Measurements from ENCODE around the gene POLR3GL. TPM values are rescaled to one million over a fixed set of nuclear protein-coding genes. Genes with fewer than 3 reads are reported as not detected.
"Not testable (repeated sequence)": the region's sequence is repeated elsewhere in the genome, so short reads cannot be mapped to it uniquely, and the experiment has no call there.

The POLR3GL gene
- polyA plus RNA-seq, 6 donors from 2014 or later = 79.5 to 202 (median 91.7) TPM

GRCh38 chr1:146013559-146013922, 49.1 kb downstream of the POLR3GL start:
- Mint-ChIP-seq H3K4me1 (peaks cover 0 to 5% (median 4%) of the 10 kb centered on the region in 3 donors), H3K27me3 (peaks cover 15 to 30% (median 23%) of the 10 kb centered on the region in 3 donors)

GRCh38 chr1:146016891-146017290, 52.4 kb downstream of the POLR3GL start:
- H3K36me3 Mint-ChIP-seq = no peaks in the 10 kb centered on the region
- H3K9me3 Mint-ChIP-seq = no peaks in the 10 kb centered on the region
- no peak overlapping the region for H3K4me3 Mint-ChIP-seq
- no peak overlapping the region for H3K27ac Mint-ChIP-seq
- H3K27me3 Mint-ChIP-seq = peaks cover 48 to 63% (median 54%) of the 10 kb centered on the region in 3 donors
- no peak for DNase-seq
- ATAC-seq (ENCODE audit: low read depth in 2 of 2) = no peak
- H3K4me1 Mint-ChIP-seq = peaks cover 11 to 16% (median 15%) of the 10 kb centered on the region in 3 donors

More at GRCh38 chr1:146013559-146013922, 49.1 kb downstream of the POLR3GL start:
- no peak overlapping the region for H3K4me3 Mint-ChIP-seq
- no peaks in the 10 kb centered on the region for H3K9me3 Mint-ChIP-seq
- H3K36me3 Mint-ChIP-seq = no peaks in the 10 kb centered on the region
- DNase-seq (no peak), ATAC-seq (ENCODE audit: low read depth in 2 of 2) (no peak)
- peak overlapping the region in 1 of 6 donors; percentile 48 for H3K27ac Mint-ChIP-seq

- DNase-seq = no peak
- Mint-ChIP-seq H3K4me3 (peak overlapping the region in 7 of 8 donors; percentile 5 to 70 (median 51)), H3K36me3 (no peaks in the 10 kb centered on the region), H3K27me3 (peaks cover 49 to 65% (median 63%) of the 10 kb centered on the region in 3 donors), H3K27ac (peak overlapping the region in 1 of 6 donors; percentile 75), H3K9me3 (no peaks in the 10 kb centered on the region), H3K4me1 (peaks cover 9 to 12% (median 11%) of the 10 kb centered on the region in 3 donors)
- peak; percentile 32 for ATAC-seq (ENCODE audit: low read depth in 2 of 2)
Measured at GRCh38 chr1:146019231-146020057, 55.0 kb downstream of the POLR3GL start.

- Mint-ChIP-seq H3K27ac (peak overlapping the region in 1 of 6 donors; percentile 36), H3K9me3 (peaks cover 0 to 1% (median 0%) of the 10 kb centered on the region in 7 donors), H3K36me3 (no peaks in the 10 kb centered on the region), H3K4me3 (peak overlapping the region in 4 of 8 donors; percentile 23 to 69 (median 48)), H3K4me1 (peaks cover 9 to 12% (median 11%) of the 10 kb centered on the region in 3 donors), H3K27me3 (peaks cover 49 to 72% (median 66%) of the 10 kb centered on the region in 3 donors)
- no peak for DNase-seq
- ATAC-seq (ENCODE audit: low read depth in 2 of 2) = no peak
Measured at GRCh38 chr1:146020058-146021049, 55.9 kb downstream of the POLR3GL start.

GRCh38 chr1:146021050-146021445, 56.6 kb downstream of the POLR3GL start:
- ATAC-seq (ENCODE audit: low read depth in 2 of 2) = no peak
- Mint-ChIP-seq H3K27ac (peak overlapping the region in 1 of 6 donors; percentile 36), H3K36me3 (no peaks in the 10 kb centered on the region), H3K27me3 (peaks cover 49 to 72% (median 68%) of the 10 kb centered on the region in 3 donors), H3K4me3 (no peak overlapping the region), H3K9me3 (peaks cover 0 to 1% (median 0%) of the 10 kb centered on the region in 7 donors), H3K4me1 (peaks cover 9 to 12% (median 11%) of the 10 kb centered on the region in 3 donors)
- no peak for DNase-seq

- ATAC-seq (ENCODE audit: low read depth in 2 of 2) (no peak), DNase-seq (no peak)
- H3K4me1 Mint-ChIP-seq = peaks cover 9 to 12% (median 11%) of the 10 kb centered on the region in 3 donors
- peaks cover 54 to 68% (median 64%) of the 10 kb centered on the region in 3 donors for H3K27me3 Mint-ChIP-seq
- H3K36me3 Mint-ChIP-seq = no peaks in the 10 kb centered on the region
- peaks cover 0 to 1% (median 0%) of the 10 kb centered on the region in 7 donors for H3K9me3 Mint-ChIP-seq
- H3K4me3 Mint-ChIP-seq = no peak within 1 kb of the TSS
- H3K27ac Mint-ChIP-seq = peak within 1 kb of the TSS in 1 of 6 donors; percentile 36
Measured at GRCh38 chr1:146021622-146022402, 57.3 kb downstream of the POLR3GL start, which contains the start of gene HJV. Gene HJV, minus strand, starts transcription at chr1:146021735. Its CDS starts 1,504 bp downstream, at chr1:146020231.

GRCh38 chr1:146022403-146023127, 58.1 kb downstream of the POLR3GL start:
- Mint-ChIP-seq H3K27me3 (peaks cover 52 to 66% (median 57%) of the 10 kb centered on the region in 3 donors), H3K4me3 (no peak overlapping the region)
- no peak for ATAC-seq (ENCODE audit: low read depth in 2 of 2)

GRCh38 chr1:146025787-146026495, 61.5 kb downstream of the POLR3GL start:
- peak overlapping the region in 1 of 6 donors; percentile 2 for H3K27ac Mint-ChIP-seq
- not testable (repeated sequence) for H3K9me3 Mint-ChIP-seq; H3K36me3 Mint-ChIP-seq; H3K4me3 Mint-ChIP-seq; H3K4me1 Mint-ChIP-seq; ATAC-seq (ENCODE audit: low read depth in 2 of 2); DNase-seq
- H3K27me3 Mint-ChIP-seq = peaks cover 26 to 32% (median 28%) of the 10 kb centered on the region in 3 donors

More at GRCh38 chr1:146022403-146023127, 58.1 kb downstream of the POLR3GL start:
- Mint-ChIP-seq H3K9me3 (peaks cover 0 to 1% (median 0%) of the 10 kb centered on the region in 7 donors), H3K27ac (no peak overlapping the region), H3K4me1 (peaks cover 9 to 12% (median 11%) of the 10 kb centered on the region in 3 donors), H3K36me3 (no peaks in the 10 kb centered on the region)
- no peak for DNase-seq

- ATAC-seq (ENCODE audit: low read depth in 2 of 2); DNase-seq; H3K4me3 Mint-ChIP-seq; H3K9me3 Mint-ChIP-seq; H3K36me3 Mint-ChIP-seq; H3K27ac Mint-ChIP-seq; H3K4me1 Mint-ChIP-seq: not testable (repeated sequence)
- H3K27me3 Mint-ChIP-seq = peaks cover 19 to 25% (median 21%) of the 10 kb centered on the region in 3 donors
Measured at GRCh38 chr1:146026650-146027049, 62.2 kb downstream of the POLR3GL start.
